GM18873 (cell line): ENCODE measurements around the gene CRIP2.

Source experiments
- ATAC-seq: cut with Tn5 transposase; IDR thresholded peaks from one replicate; pipeline ENCODE4 v1.9.1; 2021; ENCODE audit warnings: mild to moderate bottlenecking, moderate library complexity, moderate number of reproducible peaks; ENCODE audit not compliant: unreplicated experiment, low FRiP score

CRIP2 gene

DNA sequence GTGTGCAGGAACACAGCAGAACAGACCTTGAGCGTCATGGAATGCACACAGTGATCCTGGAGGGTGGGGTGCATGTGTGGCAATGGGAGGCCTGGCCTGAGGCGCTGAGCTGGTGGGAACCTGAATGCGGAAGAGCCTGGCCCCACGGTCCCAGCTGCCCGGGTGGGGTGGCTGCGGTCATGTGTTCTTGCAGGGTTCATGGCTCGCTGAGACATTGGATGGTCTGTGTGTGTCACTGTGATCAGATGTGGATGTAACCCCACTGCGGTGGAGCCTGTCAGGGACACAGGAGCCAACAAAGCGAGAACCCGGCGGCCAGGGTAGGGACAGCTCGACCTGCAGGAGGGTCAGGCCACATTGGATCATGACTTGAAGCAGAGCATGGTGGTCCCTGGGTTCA, 31.8 kb upstream of the CRIP2 start:
- ATAC-seq = no peak

DNA sequence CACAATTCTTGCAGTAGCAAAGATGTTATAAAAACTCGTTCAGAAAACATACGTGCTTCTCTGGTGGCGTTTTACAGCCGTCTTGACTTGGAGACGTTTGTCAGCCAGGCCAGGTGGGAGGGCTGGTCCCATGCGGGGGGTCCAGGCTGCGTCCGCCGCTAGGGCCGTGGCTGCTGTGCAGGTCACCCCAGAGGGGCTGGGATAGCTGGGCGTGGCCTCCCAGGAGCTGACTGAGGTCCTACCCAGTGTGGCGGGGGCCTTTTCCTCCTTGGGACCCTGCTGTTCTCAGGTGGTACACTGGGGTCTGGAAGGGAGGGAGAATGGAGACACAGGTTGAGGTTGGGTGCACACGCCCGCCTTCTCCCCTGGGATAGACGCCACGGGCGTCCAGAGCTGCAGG, 29.8 kb upstream of the CRIP2 start:
- no peak for ATAC-seq

DNA sequence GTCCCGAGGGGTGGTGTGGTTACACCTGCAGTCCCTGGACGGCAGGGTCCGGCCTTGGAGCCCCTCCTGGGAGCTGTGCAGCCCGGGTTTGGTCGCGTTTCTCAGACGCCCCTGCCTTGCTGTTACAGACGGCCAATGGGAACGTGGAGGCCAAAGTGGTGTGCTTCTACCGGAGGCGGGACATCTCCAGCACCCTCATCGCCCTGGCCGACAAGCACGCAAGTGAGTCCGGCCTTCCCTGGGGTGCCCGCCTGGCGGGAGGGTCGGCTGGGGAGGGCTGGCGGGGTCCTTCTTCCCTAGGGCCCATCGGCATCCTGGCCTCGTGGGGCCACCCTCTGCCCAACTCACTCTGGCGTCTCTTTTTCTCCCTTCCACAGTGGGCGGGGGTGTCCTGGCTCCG, 29.3 kb upstream of the CRIP2 start:
- no peak for ATAC-seq

DNA sequence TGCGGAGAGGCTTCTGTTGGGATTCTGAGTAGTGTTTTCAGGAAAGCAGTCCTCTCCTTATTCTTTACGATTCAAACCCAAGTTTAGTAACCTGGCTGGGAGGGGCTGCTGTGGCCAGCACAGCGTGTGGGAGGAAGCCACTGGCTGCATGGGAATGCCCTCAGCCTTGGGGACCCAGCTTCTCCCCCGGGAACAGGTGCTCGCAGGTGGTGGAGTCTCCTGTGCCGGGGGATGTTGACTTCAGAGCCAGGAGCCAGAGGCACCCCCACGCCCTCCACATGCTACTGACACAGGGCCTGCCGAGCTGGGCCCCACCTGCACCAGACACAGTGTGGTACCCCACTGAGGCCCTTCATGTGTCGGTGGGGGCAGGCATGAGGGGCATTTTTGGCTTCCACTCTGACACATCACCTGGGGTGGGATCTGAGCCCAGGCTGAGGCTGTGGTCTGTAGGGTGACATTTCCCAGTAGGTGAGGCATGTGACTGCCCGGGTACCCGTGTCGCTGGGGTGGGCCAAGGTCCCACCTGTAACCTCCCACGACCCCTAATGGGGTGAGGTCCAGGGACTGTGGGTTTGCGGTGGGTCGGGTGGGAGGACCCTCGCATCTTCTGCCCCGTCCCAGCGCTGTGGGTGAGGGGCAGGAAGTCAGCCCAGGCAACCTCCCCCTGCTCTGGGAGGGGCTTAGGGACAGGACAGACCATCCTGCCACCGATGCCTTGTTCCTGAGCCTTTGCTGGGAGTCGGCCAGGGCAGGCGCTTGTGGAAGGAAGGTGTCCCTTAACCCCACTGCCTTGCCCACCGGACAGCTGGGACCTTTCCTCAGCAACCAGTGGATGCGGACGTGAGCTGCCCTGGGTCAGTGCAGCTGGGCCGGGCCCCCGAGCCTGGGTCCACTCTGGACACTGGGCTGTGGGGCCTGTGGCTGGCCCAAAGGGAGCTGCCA, 28.4 kb upstream of the CRIP2 start:
- ATAC-seq = no peak

DNA sequence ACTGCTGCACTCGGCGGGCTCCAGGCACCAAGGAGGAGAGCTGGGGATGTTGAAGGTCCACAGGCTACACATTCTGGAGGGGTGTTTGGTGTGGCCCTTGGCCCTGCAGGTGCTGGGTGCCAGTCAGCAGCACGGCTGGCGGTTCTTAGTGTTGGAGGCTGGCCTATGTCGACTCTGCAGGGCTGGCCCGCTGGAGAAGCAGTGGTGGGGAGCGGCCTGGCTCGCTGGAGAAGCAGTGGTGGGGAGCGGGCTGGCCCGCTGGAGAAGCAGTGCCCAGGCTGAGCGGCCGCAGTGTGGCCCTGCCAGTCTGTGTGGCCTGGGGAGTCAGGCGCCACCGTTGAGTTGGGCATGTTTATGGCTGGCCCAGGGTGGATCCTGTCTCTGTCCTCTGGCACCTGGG, 27.6 kb upstream of the CRIP2 start:
- no peak for ATAC-seq

DNA sequence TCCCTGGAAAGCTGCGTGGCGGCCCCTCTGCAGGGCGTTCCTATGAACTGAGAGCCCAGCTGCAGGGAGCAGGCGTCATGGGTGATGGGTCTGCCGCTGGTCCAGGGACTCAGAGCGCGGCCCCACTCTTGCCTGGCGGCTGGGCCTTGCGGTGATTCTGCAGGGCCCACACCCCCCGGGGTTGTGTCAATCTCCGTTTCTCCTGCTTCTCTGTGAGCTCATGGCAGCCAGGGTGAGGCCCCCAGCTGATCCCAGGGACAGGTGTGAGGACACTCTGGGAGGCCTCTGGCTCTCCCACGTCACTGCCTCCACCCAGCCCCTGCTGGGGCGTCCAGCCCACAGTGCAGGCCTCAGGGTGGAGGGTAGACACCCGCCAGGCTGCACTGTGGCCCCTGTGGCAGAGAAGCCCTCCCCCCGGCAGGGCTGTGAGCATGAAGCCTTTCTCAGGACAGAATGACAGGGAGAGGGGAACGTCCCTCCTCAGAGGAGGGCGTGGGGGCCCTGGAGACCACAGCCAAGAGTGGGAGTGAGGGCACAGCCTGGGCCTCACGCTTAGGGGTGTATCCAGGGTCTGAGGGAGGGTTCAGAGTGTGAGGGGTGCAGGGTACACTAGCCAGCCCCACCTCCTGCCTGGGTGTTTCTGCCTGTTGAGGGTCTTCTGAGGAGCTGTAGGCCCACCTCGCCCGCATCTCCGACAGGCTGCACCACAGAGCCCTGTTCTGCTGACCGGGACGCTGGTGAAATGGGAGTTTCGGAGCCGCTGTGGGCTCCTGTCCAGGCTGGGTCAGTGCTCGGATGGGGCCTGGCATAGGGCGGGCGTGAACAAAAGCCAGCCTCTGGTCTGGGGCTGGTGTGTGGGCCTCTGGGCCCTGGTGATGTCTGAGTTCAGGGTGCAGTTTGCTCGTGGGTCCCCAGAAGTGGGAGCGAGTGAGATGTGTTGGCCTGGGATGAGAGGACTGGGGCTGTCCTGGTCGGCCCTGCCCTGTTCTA, 26.7 kb upstream of the CRIP2 start:
- no peak for ATAC-seq

DNA sequence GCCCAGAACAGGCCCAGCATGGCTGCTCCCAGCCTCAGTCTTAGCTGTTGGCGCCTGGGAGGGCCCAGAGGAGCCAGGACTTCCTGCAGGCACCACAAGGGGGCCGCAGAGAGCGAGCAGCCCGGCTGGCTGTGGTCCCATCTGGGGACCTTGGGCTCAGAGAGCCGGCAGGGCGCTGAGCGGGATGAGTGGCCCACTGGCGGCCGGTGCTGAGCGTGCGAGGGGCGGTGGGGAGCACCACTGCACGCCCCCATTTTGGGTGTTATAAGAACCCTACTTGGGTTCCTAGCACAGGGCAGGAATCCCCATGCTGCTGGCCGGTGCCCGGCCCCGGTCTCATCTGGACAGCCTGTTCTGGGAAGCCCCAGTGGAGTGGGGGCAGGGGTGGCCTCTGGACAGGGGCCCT, 25.9 kb upstream of the CRIP2 start:
- no peak for ATAC-seq

DNA sequence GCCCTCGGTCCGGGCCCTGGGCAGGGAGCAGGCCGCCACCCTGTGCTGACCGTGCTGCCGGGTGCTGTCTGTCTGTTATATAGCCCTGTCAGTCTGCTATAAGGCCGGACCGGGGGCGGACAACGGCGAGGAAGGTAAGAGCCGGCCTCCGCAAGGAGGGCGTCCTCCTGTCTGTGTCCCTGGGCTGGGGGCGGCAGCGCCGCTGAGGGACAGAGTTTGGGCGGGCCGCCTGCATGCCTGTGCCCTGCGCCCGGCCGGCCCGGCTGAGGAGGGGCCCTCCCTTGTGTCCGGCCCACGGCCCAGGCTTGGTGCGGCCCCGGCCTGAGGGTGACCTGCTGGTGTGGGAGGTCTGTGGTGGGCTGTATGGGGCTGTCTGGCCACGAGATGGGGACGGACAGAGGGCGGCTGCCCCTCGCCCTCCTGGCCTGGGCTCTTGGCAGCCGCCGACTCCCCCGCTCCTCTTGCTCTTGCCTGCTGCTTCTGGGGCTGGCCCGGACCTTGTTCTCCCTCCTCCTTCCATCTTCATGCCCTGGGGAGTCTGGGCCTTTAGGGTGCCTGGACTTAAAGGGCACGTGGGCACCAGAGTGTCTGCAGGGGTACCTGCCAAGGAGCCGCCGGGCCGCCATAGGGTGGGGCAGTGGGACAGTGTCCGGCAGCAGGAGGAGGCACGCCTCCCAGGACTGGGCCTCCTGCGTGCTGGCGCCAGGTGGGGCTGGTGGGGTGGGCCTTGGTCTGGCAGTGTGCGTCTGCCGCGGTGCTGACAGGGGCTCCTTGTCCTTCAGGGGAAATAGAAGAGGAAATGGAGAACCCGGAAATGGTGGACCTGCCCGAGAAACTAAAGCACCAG, 25.1 kb upstream of the CRIP2 start:
- ATAC-seq = no peak

DNA sequence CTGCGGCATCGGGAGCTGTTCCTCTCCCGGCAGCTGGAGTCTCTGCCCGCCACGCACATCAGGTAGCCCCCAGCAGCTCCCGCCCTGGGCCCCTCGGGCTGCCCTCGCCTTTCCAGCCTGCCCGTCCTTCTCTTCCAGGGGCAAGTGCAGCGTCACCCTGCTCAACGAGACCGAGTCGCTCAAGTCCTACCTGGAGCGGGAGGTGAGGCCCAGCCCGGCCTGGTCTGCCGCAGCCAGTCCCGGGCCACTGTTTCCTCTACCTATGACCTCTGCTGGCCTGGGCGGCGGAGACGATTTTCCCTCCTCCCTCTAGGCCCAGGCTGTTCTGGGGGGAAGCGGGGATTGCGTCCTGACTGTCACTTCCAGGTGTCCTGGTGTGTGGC, 24.5 kb upstream of the CRIP2 start:
- no peak for ATAC-seq

DNA sequence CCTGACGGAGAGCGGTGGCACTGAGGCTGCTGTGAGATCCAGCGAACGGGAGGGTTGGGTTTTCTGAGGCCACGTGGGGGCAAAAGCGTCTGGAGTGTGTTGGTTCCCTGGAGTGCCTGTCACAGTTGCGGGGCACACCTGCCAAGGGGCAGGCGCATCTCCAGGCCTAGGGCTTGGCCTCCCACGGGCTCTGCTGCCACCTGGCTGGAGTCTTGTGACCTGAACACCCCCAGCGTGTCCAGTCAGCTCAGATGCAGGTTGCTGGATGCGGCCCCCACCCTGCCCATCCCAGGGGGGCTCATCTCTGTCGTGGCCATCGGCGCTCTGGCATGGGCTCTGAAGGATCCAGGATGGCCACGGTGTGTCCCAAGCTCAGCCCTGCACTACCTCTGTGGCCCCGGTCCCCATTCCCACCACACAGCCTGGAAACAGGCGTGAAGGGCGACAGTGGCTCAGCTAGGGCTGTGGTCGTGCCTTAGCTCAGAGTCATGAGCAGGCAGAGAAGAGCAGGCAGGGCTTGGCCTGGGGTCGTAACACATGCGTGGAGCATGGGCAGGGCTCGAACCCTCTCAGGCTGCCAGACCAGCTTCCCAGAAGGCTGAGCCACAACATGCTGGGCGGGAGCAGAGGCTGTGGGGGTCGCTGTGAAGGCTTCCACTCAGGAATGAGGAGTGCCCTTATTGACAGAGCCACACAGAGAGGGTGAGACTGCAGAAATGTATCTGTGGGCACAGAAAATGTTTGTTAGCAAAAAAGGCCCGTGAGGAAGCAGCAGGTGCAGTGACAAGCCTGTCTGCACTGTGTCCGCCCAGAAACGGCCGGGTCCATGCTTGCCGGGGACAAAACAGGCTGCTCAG, 23.5 kb upstream of the CRIP2 start:
- no peak for ATAC-seq

DNA sequence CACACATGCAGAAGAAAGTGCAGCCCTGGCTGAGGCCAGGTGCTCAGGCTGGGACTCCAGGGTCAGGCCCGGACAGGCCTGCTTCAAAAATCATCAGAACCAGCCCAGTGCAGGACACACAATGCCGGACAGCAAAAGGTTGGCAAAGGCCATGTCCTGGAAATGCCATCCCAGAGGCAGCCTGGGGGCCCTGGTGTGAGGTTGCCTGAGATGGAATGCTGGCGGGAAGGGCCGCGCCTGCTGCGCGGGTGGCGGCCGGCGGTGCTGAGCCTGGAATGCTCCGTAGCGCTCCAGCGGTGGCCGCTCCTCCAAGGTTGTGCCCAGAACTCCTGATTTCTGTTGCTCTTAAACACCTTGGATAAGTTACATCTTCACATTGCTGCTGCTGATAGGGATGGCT, 21.7 kb upstream of the CRIP2 start:
- no peak for ATAC-seq

DNA sequence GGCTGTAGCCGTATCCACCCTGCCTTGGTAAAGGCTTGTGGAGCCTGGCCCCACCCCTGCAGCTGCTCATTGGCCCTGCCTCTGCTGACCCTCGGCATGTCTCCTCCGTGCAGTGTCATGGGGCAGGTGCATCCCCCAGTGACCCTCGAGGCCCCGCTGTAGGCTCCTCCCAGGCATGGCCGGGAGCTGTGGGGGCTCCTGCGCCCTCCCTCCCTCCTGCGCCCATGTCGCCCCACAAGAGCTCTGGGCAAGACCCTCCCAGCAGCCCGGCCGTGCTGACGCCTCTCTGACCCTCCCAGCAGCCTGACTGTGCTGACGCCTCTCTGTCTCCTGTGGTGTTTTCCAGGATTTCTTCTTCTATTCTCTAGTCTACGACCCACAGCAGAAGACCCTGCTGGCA, 20.8 kb upstream of the CRIP2 start:
- ATAC-seq = no peak

DNA sequence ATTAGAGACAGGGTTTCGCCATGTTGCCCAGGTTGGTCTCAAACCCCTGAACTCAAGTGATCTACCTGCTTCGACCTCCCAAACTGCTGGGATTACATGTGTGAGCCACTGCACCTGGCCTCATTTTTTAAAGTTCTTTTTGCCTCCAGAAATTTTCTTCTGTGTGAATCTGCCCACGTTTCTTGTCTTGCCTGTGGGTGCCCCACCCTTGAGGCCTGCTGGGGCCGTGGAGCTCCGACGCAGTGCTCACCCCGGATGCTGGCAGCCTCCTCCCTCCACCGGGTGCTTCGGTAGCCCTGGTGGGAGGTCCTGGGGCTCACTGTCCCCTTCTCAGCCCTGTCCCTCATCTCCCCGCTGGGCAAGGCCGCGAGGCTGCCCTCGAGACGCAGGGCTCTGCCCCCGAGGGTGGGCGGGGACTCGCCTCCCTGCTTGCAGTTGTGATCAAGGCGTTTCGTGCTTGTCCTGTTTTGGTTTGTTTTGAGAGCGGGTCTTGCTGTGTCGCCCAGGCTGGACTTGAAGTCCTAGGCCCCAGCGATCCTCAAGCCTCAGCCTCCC, 19.5 kb upstream of the CRIP2 start:
- no peak for ATAC-seq

DNA sequence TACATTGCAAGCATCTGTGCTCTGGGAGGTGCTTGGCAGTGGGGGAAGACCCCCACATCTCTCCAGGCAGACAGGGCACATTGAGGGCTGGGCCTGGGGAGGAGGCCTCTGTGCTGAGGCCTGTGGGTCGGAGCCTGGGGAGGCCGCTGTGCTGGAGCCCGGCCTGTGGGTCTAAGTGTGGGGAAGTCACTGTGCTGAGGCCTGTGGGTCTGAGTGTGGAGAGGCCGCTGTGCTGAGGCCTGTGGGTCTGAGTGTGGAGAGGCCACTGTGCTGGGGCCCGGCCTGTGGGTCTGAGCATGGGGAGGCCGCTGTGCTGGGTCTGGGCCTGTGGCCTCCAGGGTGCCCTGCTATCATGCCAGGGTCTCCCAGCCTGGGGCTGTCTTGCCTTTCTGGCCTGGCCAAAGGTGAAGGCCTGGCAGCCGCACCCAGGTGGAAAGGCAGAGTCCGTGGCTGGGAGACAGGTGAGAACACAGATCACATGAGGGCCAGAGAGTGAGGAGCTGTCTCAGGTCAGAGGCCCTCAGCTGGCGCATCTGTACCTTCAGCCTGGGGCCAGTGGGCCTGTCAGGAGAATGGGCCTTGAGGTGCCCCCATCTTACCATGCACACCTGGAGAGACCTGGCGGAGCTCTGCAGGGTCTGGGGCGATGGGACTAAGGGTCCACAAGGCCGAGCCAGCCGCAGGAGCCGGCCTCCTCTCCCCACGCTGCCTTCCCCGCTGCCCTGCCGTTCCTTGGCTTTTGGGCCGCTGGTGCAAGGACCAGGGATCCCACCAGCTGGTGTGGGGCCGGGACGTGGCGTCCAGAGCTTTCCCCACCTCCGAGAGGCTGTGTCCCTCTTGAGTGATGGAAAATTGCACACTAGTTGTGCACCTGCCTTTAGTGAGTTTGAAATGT, 18.6 kb upstream of the CRIP2 start:
- no peak for ATAC-seq

DNA sequence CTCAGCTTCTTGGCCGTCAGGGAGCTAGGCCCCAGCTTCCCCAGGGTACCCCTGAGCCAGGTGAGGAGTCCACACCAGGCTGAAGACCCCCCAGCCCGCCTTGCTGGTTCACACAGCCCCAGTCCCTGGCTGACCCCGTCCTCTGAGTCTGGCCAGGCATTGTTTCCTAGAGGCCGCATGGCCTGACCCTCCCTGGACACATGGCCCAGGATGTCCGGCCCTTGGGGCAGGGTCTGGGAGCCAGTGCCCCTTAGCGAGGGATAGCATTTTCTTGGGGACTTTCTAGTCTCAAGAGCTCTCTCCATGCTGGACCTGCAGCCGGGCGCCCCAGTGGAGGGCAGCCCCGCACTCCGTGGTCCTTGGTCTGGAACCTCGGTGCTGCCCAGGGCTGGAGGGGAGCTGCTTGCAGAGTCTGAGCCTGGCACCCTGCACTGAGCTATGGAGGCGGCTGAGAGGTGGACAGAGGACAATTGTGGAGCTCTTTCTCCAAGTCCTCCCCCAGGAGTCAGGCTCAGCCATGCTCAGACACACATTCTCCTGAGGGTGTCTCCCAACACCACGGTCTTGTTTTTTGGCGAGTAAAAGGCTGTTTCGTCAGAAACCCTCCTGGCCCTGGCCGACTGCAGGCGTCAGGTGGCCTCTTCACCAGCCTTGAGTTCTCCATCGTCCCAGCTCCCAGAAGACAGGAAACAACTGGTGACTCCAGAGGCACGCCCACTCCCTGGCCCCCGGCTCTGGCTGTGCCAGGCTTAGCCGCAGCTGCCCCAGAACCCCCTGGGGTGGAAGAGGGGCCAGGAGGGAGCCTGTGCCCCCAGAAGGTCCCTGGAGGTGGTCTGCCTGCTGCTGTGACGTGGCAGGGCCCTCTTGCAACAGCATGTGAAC, 17.6 kb upstream of the CRIP2 start:
- no peak for ATAC-seq

DNA sequence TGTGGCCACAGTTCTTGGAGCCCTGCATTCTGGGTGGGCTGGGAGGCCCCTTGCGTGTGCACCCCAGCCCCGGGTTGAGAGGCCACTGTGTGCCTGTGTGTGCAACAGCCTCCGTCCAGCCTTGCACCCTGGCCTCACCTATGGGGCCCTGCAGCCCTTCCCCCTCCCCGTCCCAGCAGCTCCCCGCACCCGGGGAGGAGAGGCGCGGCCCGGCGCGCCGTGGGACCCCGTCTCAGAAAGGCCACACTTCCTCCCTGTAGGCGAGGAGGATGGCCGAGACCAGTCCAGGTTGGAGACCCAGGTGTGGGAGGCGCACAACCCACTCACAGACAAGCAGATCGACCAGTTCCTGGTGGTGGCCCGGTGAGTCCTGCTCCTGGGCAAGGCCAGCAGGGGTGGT, 16.6 kb upstream of the CRIP2 start:
- ATAC-seq = no peak

DNA sequence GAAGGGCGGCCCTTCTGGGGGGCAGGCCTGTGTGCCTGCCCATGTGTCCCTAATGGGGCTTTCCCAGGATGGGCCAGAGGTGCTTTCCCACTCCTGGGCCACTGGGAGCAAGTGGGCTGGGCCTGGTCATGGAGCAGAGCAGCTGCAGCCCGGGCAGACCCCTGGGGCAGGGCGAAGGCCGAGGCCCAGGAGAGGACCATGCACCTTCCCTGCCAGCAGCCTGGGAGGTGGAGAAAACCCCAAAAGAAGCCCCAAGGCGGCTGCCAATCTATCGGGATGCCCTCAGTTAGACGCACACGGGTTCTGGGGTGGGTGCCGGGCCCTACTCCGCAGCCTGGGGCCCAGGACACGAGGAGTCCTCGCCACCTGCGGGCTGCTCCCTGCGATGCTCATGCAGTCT, 16.1 kb upstream of the CRIP2 start:
- ATAC-seq = no peak
